Gastrocnemius medialis (tissue), 4 donors: ENCODE measurements around the gene TRAF7. TPM values are rescaled to one million over a fixed set of nuclear protein-coding genes. Genes with fewer than 3 reads are reported as not detected.
A peak's percentile ranks its signal among the peaks of the same experiment; 100 is the strongest.

Source experiments
- ATAC-seq, 2 donors: fragments of 150-250 bp; one replicate each; pipeline ENCODE4 v1.9.1; 2016
- DNase-seq, 2 donors: peaks; one replicate each; pipeline ENCODE4 v3.0.0-alpha.2; 2019
- H3K27ac ChIP-seq, 4 donors: fragments of 200-600 bp; sonication (generic); 1 replicate in 1 of 4; 2 replicates in 3 of 4; pipeline ENCODE4 v1.5.1; 2016 to 2018; ENCODE audit warnings: mild to moderate bottlenecking in 2 of 4, moderate library complexity in 1 of 4
- H3K27me3 ChIP-seq, 3 donors: fragments of 200-600 bp; sonication (generic) in 2 of 3; 1 replicate in 1 of 3; 2 replicates in 2 of 3; pipeline versions ENCODE4 v1.5.1 to v1.6.0; 2016 to 2019; ENCODE audit warnings: mild to moderate bottlenecking in 1 of 3, moderate library complexity in 1 of 3
- H3K36me3 ChIP-seq, 2 donors: fragments of 200-600 bp; sonication (generic) in 1 of 2; one replicate each; pipeline ENCODE4 v1.5.1; 2017 to 2018
- H3K4me1 ChIP-seq, 2 donors: fragments of 200-600 bp; sonication (generic) in 1 of 2; one replicate each; pipeline ENCODE4 v1.5.1; 2016 to 2017; ENCODE audit warnings: mild to moderate bottlenecking in 2 of 2
- H3K4me3 ChIP-seq, 4 donors: fragments of 200-600 bp; sonication (generic) in 3 of 4; 1 replicate in 1 of 4; 2 replicates in 3 of 4; pipeline ENCODE4 v1.5.1; 2016 to 2019; ENCODE audit warnings: mild to moderate bottlenecking in 2 of 4
- H3K9me3 ChIP-seq, 3 donors: fragments of 200-600 bp; sonication (generic) in 2 of 3; 1 replicate in 1 of 3; 2 replicates in 2 of 3; pipeline ENCODE4 v1.5.1; 2016 to 2019
- POLR2A ChIP-seq, 2 donors: fragments of 450-650 bp; IDR thresholded peaks; one replicate each; pipeline ENCODE4 v1.6.1; 2017; ENCODE audit warnings: antibody characterized with exemption in 2 of 2, mild to moderate bottlenecking in 2 of 2, moderate library complexity in 2 of 2
- in situ Hi-C, 4 donors: fragments of 200-750 bp; cut with MboI; loops; one replicate each; pipeline versions ENCODE4 v1.15.0 to v1.8.0; 2017; ENCODE audit warnings: low sequenced_read_pairs in 4 of 4
- intact Hi-C: fragments of 100-400 bp; cut with DNase I; formaldehyde crosslinking; loops from one replicate; pipeline ENCODE4 v1.15.1; 2023; ENCODE audit warnings: low total_unique reads
- total RNA-seq, 4 donors: library from RNA; depleted of rRNA; stranded (reverse); fragments of >200 nt; gene quantifications; one replicate each; pipeline versions ENCODE4 v1.1.0 to v1.2.3, GENCODE V29; 2016
- TF ChIP-seq, protein P1 (sequence below), 5 experiments: fragments of 450-650 bp in 3 of 5; fragments of 200-600 bp in 2 of 5; sonication (generic) in 2 of 5; IDR thresholded peaks in 4 of 5; conservative IDR thresholded peaks in 1 of 5; 1 replicate in 4 of 5; 2 replicates in 1 of 5; pipeline ENCODE4 v1.5.1; 2016 to 2019; ENCODE audit warnings: antibody characterized with exemption in 5 of 5, mild to moderate bottlenecking in 3 of 5, moderate library complexity in 3 of 5

TRAF7 gene
- total RNA-seq, 4 donors from 2014 or later: 39.5 to 71.4 (median 55.9) TPM

DNA sequence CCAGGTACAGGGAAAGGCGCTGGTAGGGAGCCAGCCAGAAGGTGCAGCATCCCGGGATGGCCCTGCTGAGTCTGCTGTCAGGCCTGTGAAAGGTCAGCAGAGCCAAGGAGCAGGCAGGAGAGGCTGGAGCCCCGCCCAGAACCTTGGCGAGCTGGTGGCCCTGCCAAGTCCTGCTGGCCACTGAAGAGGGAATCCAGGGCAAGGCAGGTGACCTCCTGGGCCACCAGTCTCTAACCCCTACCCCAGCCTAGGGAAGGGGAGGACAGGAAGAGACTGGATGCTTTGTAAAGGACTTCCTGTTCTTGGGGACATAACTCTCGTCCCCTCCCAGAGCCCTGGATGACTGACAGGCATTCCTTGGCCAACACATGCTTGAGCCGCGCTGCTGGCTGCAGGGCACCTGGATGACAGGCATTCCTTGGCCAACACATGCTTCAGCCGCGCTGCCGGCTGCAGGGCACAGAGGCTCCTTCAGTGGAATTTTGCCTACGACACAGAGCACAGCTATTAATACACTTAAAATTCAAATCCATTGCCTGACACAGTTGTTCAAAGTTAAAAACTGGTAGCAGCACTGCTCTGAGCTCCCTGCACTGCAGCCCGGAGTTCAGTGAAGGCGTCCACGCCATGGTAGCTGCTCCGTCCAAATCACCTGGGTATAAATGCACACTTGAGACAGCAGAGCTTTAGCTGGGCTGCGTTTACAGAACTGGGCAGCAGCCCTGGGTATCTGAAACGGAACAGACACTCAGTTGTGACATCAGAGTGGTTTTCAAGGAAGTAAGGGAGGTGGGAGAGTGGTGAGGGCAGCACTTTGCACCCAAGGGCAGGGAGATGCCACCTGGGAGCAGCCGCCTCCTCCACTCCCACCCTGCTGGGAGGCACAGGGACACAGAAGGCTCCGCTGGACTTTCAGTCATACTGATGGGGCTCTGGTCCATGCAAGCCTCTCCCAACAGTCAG lies 57.1 kb downstream of the TRAF7 start:
- Histone ChIP-seq H3K27me3 (no peaks in the 10 kb centered on the region), H3K9me3 (no peaks in the 10 kb centered on the region), H3K36me3 (peaks cover 0 to 24% of the 10 kb centered on the region in 2 donors), H3K4me3 (peak overlapping the region in 3 of 4 donors; percentile 54 to 65 (median 62)), H3K4me1 (peaks cover 36 to 42% of the 10 kb centered on the region in 2 donors), H3K27ac (peak overlapping the region; percentile 77 to 91 (median 88))
- DNase-seq (peak; percentile 76 to 93), ATAC-seq (peak; percentile 40 to 58)
- TF ChIP-seq POLR2A (IDR thresholded peaks at IDR 0.05): no peak
- TF ChIP-seq, protein P1, sequence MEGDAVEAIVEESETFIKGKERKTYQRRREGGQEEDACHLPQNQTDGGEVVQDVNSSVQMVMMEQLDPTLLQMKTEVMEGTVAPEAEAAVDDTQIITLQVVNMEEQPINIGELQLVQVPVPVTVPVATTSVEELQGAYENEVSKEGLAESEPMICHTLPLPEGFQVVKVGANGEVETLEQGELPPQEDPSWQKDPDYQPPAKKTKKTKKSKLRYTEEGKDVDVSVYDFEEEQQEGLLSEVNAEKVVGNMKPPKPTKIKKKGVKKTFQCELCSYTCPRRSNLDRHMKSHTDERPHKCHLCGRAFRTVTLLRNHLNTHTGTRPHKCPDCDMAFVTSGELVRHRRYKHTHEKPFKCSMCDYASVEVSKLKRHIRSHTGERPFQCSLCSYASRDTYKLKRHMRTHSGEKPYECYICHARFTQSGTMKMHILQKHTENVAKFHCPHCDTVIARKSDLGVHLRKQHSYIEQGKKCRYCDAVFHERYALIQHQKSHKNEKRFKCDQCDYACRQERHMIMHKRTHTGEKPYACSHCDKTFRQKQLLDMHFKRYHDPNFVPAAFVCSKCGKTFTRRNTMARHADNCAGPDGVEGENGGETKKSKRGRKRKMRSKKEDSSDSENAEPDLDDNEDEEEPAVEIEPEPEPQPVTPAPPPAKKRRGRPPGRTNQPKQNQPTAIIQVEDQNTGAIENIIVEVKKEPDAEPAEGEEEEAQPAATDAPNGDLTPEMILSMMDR (IDR thresholded peaks at IDR 0.05 in 4 of 5, conservative IDR thresholded peaks at IDR 0.05 in 1 of 5): no peak
- intact Hi-C loops: loop anchor here (10.0 kb wide), 1 partner anchor 438 kb away; the partner anchor contains the start of genes EME2, MRPS34 and NME3
- in situ Hi-C loops: no loop called here

DNA sequence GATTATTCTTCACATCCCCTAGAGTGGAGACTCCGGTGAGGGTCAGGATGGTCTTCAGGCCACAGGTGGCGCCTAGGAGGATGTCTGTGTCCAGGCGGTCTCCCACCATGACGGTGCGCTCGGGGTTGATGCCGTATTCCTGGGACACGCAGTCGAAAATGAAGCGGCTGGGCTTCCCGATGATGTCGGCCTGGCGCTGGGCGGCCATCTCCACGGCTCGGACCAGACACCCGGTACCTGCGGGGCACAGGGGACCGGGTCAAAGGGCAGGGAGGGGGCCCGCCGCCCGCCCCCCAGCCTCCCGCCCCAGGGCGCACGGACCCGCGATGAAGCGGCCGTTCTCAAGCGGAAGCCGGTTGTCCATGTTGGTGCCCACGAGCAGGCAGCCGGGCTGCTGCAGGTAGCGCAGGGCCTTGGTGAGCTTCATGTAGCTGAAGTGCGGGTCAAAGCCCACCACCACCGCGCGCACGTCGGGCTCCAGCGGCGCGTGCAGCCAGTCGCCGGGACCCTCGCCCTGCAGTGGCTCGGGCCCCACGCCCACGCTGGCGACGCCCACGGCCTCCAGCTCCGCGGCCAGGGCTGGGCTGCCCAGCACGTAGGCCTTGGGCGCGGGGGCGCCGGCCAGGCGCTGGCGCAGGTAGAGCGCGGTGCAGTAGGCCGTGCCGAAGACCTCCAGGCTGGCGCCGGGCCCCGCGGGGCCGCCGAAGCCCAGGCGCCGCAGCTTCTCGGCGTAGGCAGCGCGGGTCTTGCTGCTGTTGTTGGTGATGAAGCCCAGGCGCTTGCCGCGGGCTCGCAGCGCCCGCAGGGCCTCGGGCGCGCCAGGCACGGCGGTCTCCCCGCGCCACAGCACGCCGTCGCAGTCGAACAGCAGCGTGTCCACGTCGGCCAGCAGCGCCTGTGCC lies 58.5 kb downstream of the TRAF7 start:
- Histone ChIP-seq H3K27ac (peak overlapping the region; percentile 77 to 91 (median 88)), H3K27me3 (no peaks in the 10 kb centered on the region), H3K36me3 (peaks cover 0 to 10% of the 10 kb centered on the region in 2 donors), H3K4me3 (peak overlapping the region; percentile 54 to 73 (median 64)), H3K4me1 (peaks cover 36 to 42% of the 10 kb centered on the region in 2 donors), H3K9me3 (no peaks in the 10 kb centered on the region)
- in situ Hi-C loops: no loop called here
- DNase-seq (no peak), ATAC-seq (peak; percentile 0 to 1)
- intact Hi-C loops: loop anchor here (1.0 to 10.0 kb wide), 2 partner anchors 9 to 439 kb away; partner anchors contain the start of genes EME2, MLST8, MRPS34 and NME3
- peak; percentile 38 to 66 for TF ChIP-seq POLR2A (IDR thresholded peaks at IDR 0.05)
- TF ChIP-seq, protein P1 (IDR thresholded peaks at IDR 0.05 in 4 of 5, conservative IDR thresholded peaks at IDR 0.05 in 1 of 5): no peak

DNA sequence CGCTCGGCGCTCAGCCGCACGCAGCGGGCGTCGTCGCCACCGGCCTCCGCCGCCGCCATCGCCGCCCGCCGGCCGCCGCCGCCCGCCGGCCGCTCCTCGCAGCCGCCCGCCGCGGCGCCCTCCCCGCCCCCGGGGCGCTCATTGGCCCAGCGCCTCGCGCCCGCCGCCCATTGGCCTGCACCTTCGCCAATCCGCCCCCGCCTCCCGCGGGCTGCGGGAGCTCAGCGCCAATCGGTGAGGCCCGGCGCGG lies 59.1 kb downstream of the TRAF7 start, which contains the start of gene PGP:
TSS of gene PGP (minus strand) at position 122 of the 250 bp plus-strand sequence. CDS start at position 59, 63 bp downstream.
- in situ Hi-C loops: no loop called here
- no peak for TF ChIP-seq POLR2A (IDR thresholded peaks at IDR 0.05)
- TF ChIP-seq, protein P1 (IDR thresholded peaks at IDR 0.05 in 4 of 5, conservative IDR thresholded peaks at IDR 0.05 in 1 of 5): no peak
- Histone ChIP-seq H3K36me3 (peaks cover 0 to 4% of the 10 kb centered on the region in 2 donors), H3K27ac (peak within 1 kb of the TSS; percentile 90 to 98 (median 92)), H3K9me3 (no peaks in the 10 kb centered on the region), H3K4me3 (peak within 1 kb of the TSS; percentile 59 to 80 (median 65)), H3K4me1 (peaks cover 36 to 42% of the 10 kb centered on the region in 2 donors), H3K27me3 (no peaks in the 10 kb centered on the region)
- DNase-seq (no peak), ATAC-seq (no peak)
- intact Hi-C loops: loop anchor here (1.0 to 10.0 kb wide), 2 partner anchors 9 to 440 kb away; partner anchors contain the start of genes EME2, MLST8, MRPS34 and NME3

DNA sequence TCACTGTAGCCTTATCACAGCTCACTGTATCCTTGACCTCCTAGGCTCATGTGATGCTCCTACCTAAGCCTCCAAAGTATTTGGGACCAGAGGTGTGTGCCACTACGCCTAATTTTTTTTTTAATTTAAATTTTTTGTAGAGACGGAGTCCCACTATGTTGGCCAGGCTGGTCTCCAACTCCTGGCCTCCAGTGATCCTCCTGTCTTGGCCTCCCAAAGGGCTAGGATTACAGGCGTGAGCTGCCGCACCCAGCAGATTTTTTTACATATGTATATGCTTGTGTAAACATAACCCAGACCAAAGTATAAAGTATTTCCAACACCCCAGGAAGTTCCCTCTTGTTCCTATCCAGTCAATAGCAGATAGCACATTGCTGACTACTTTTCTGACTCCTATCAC lies 60.7 kb downstream of the TRAF7 start:
- no peak for TF ChIP-seq POLR2A (IDR thresholded peaks at IDR 0.05)
- intact Hi-C loops: loop anchor here (10.0 kb wide), 1 partner anchor 442 kb away; the partner anchor contains the start of genes EME2, MRPS34 and NME3
- Histone ChIP-seq H3K36me3 (no peaks in the 10 kb centered on the region), H3K4me3 (no peak overlapping the region), H3K9me3 (no peaks in the 10 kb centered on the region), H3K4me1 (peaks cover 23 to 27% of the 10 kb centered on the region in 2 donors), H3K27me3 (no peaks in the 10 kb centered on the region), H3K27ac (peak overlapping the region; percentile 88 to 98 (median 92))
- in situ Hi-C loops: no loop called here
- ATAC-seq (no peak), DNase-seq (no peak)
